Activated CD8-positive, alpha-beta memory T cell treated with anti-CD3 and anti-CD28 coated beads, Interleukin-2, amount 50 U/mL, for 24 hours (primary cell): ENCODE measurements around the gene TREML4.
"Not testable (repeated sequence)": the region's sequence is repeated elsewhere in the genome, so short reads cannot be mapped to it uniquely, and the experiment has no call there.

Experiments
- DNase-seq: peaks from one replicate; pipeline ENCODE4 v3.0.0-alpha.2; 2020; ENCODE audit errors: extremely low read depth

TREML4 gene

DNA sequence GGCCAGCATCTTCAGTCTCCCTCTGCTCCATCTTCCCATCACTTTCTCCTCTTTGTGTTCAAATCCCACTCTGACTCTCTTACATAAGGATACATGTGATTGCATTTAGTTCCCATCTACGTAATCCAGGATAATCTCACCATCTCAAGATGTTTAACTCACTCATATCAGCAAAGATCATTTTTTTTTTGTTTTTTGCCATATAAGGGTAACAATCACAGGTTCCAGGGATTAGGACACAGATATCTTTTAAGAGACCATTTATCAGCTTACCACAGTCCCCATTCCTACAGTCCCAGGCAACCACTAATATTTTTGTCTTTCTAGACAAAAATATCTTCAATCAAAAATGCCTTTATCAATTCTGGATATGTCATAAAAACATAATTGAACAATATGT lies 24.0 kb upstream of the TREML4 start:
- no peak for DNase-seq

DNA sequence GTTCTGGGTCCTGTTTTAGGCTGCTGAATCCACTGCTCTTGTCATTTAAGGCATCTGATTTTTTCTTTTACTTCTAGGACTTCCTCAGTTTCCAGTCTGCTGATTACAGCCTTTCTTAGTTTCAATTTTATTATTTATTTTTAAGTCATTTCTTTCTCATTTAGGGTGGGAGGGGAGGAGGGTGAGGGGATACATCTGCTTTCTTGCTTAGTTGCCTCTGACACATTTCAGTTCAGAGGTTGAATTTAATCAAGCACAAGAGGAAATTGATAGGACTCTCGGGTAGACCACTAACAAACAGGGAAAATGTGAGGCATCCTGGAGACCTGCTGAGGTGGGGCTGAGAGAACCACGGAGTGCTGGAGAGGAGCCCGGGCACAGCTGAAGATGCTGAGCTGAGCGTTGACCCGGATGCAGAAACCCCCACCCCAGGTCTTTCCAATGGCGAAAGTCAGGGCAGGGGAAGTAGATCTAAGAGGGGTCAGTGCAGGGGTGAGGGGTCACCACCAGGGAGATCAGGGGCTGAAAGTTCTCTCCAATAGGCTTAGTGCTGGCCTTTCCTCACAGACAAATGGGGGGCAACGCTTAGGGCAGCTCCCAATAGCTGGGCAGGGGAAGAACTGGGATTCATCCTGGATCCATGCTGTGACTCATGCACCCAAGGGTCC lies 19.6 kb upstream of the TREML4 start:
- no peak for DNase-seq

DNA sequence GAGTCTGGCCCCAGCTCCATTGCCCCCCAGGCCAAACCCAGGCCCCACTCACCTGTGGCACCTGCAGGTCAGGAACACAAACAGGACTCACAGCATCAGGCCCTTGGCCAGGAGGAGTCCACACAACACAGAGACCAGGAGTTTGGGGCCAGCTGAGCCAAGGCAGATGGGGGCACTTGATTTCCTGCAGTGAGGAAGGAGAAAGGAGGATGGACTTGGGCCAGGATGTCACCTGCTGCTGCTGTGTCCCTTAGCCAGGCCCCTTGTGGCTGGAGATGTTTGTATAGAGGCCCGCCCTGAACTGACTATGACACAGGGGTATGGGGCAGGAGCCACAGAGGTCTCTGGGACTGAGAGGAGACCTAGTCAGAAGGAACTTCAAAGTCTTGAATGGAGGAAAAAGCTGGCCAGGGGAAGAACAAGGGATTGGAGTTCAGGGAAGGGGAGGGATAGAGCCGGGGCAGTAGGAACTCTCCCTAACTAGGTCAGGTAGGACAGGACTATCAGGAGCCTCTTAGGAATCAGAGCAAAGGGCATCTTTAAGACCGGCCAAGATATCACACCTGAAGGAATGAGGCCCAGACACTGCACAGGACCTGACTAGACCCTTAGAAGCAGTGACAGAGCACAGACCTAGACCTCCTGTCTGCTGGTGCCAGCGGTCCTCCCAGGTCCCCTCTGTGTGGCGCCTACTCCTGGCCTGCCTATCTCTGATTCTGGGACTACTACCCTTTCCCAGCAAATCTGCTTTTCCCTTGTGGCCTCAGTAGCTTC lies 18.4 kb upstream of the TREML4 start:
- no peak for DNase-seq

DNA sequence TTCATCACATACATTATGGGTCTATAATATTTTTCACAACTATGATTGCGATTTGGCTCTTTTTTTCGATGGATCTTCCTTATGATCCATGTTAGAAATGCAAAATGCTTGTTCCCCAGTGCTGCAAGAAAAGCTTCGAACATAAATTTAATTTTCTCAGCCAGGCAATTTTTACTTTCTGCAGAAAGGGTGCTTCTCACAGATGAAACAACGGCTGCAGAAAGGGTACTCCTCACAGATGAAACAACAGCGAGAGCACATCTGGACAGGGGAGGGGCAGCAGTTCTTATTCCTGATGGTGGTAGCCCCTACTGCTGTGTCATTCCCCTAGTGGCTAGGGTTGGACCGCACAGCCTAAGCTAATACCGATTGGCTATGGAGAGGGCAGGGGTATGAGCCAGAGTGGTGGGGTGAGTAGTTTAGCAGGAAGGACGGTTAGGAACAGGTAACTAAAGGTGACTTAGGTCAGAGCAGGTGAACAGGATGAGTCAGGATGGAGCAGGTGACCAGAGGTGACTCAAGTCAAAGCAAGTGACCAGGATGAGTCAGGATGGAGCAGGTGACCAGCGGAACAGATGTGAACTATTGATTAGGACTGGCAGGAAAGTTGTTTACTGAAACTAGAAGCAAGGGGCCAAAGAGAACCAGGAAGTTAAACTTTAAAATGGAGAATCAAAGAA lies 13.4 kb upstream of the TREML4 start:
- no peak for DNase-seq

DNA sequence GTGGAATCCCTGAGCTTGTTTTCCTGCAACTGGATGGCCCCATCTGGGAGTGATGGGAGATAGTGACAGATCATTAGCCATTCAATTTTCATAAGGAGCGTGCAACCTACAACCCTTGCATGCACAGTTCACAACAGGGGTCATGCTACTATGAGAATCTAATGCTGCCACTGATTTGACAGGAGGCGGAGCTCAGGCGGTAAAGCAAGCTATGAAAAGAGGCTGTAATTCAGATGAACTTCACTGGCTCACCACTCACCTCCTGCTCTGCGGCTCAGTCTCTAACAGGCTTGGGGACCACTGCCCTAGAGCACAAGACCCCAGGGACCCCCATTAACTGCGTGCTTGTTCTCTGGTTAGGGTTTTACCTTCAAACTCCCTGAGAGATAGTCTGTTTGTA lies 12.4 kb upstream of the TREML4 start:
- no peak for DNase-seq

DNA sequence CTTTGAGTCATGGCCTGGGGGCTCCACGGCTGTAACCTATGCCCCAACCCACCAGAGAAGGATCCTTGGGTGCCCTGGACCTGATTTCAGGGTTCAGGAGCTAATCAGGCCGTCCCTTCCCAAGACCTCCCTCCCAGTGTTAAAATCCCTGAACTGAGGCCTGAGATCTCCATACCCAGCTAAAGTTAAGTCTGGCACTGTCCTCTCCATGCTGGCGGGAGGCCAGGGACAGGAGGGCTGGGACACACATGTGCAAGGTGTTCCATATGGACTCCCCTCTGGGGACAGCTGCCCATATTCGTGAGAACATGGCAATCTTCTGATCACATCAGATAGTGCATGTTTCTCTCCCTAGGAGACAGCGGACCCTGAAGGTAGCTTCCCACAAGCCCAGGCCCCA lies 11.5 kb upstream of the TREML4 start:
- no peak for DNase-seq

DNA sequence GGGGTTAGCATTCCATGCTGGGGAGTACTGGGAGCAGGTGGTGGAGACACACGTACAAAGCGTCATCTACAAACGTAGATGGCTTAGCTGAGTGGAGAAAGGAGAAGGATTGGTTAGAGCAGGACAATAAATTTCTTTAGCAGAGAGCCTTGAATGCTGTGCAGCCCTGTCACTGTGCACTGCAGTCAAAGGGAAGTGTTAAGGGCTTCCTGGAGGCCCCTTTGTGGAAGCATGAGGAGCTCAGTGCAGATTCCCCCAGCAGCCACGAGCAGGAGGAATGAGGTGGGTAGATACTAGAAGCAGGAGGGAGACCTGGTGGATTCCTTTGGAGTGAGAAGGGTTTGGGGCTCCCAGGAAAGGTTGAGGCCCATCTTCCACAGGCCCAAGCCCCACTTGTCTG lies 6.1 kb upstream of the TREML4 start:
- no peak for DNase-seq

DNA sequence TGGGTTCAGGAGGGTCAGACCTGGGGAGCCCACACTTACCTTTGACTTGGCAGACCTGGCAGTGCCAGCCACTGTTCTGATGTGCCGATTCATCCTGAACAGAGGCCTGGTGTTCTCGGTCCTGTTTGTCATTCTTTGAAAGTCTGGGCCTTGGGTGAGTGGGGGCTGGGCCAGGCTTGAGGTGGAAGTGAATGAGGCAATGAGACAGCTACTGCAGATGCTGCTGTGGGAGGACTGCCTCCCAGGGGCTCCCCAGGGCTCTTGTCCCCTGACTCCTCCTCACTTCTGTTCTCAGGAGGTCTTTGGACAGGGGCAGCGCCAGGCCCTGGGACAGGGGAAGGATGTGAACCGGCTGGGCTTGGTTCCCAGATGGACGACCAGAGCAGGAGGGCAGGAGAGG lies 5.6 kb upstream of the TREML4 start:
- no peak for DNase-seq

DNA sequence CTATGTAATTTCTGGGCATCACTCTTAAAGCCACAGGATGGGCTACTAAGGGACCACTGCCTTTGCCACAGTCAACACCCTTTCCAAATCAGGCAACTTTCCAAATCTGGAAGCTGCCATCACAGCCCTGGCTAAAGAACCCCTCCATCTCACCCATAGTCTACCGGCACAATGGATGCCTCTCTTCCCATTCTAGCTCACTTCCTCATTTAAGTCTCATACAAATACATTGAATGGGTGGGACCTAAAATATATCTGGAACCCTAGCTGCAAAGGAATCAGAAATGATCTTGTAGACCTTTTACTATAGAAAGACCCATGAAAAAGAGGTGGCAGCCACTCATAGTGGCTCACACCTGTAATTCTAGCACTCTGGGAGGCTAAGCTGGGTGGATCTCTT lies 3.3 kb upstream of the TREML4 start:
- no peak for DNase-seq

DNA sequence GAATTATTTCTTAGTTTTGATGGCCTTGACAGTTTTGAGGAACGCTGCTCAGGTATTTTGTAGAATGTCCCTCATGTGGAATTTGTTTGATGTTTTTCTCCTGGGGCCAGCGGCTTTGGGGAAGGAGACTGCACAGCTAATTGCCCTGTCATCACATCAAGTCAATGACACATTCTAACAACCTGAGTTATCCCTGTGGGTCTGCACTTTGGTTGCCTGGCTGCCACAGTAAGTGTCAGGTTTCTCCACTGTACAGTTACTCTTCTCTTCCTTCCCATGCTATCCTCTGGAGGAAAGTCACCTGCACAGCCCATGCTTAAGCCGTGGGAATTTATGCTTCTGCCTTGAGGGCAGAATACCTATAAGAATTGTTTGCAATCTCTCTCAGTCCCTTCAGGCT lies 1.4 kb upstream of the TREML4 start:
- DNase-seq = no peak

DNA sequence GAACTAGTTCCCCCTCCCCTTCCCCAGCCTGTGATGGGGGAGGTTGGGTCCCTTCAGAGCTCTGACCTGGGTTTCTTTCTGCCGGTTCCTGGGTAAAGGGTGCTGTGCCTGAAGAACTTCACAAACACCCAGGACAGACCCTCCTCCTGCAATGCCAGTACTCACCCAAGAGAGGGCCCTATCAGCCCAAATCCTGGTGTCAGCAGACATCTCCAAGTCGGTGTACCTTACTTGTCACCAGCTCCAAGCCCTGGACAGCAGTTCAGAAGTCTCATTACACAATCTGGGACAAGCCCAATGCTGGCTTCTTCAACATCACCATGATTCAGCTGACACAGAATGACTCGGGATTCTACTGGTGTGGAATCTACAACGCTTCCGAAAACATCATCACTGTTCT lies 467 bp downstream of the TREML4 start:
- no peak for DNase-seq

DNA sequence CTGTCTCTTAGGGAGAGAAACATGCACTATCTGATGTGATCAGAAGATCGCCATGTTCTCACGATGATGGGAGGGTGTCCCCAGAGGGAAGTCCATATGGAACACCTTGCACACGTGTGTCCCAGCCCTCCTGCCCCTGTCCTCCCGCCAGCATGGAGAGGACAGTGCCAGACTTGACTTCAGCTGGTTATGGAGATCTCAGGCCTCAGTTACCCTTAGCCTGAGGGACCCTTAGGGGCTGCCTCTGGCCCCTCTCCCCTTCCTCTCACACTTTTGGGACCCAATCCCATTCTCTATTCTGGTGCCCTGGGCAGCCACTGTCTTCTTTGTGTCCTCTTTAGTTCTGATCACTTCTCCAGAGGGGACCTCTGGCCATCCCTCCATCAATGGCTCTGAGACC lies 1.6 kb downstream of the TREML4 start:
- no peak for DNase-seq

DNA sequence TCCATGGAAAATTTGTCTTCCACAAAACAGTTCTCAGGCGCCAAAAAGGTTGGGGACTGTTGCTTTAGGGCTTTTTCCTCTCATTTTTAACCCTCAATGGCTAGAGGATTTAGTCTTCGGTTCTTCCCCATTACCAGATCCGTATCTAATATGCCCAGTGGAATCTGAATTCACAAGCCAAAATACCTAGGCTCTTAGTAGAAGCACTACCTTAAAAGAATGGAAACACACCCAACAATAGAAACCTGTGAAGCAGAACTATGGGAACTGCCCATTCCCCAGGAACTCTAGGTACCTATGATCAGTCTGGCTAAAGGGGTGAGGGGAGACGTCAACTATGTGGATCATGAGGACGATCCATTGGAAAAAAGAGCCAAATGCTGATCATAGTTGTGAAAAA lies 3.1 kb downstream of the TREML4 start:
- no peak for DNase-seq

DNA sequence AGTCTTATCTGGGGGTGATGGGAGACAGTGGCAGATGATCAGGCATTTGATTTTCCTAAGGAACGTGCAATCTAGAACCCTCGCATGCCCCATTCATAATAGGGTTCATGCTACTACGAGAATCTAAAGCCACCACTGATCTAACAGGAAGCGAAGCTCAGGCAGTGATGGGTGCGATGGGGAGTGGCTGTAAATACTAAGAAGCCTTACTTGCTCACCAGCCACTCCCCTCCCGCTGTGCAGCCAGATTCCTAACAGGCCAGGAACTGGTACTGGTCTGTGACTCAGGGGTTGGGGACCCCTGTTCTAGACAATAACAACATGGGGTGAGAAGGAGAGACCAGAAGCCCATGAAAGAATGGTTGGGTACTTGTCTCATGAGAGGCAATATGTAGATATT lies 4.5 kb downstream of the TREML4 start:
- no peak for DNase-seq

DNA sequence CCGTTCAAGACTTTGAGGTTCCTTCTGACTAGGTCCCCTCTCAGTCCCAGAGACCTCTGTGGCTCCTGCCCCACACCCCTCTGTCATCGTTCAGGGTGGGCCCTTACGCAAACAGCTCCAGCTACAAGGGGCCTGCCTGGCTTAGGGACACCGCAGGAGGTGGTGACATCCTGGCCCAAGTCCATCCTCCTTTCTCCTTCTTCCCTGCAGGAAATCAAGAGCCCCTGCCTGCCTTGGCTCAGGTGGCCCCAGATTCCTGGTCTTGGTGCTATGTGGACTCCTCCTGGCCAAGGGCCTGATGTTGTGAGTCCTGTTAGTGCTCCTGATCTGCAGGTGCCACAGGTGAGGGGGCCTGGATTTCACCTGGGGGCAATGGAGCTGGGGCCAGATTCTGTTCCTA lies 8.1 kb downstream of the TREML4 start:
- no peak for DNase-seq

DNA sequence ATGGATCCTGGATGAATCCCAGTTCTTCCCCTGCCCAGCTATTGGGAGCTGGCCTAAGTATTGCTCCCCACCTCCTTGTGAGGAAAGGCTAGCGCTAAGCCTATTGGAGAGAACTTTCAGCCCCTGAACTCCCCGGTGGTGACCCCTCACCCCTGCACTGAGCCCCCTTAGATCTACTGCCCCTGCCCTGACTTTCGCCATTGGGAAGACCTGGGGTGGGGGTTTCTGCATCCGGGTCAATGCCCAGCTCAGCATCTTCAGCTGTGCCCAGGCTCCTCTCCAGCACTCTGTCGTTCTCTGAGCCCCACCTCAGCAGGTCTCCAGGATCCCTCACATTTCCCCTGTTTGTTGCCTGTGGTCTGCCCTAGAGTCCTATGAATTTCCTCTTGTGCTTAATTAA lies 9.0 kb downstream of the TREML4 start:
- DNase-seq = no peak

DNA sequence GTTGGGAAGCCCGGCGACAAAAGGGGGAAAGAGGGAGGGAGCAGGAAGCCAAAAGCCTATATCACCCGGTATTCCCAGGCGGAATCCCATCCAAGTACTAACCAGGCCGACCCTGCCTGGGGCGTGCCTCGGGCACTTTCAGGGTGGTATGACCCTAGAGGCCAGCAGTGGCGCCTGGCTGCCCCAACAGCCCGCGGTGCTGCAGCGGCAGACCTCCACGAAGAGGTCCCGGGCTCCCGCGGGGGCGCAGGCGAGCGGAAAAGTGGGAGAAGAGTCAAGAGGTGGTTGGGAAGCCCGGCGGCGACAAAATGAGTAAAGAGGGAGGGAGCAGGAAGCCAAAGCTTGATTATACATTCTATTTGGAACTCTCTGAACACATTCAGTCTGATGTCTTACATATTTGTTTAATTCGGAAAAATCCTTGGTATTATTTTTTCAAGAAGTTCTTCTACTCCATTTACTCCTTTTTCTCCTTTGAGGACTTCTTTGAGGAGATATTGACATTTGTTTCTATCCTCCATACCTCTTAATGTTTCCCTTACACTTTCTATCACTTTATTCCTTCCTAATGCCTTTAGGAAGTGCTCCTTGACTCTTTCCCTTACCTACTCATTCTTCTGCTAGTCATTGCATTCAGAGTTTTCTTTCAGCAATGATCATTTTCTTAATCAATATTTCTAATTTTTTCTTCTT lies 11.5 kb downstream of the TREML4 start:
- DNase-seq = no peak

DNA sequence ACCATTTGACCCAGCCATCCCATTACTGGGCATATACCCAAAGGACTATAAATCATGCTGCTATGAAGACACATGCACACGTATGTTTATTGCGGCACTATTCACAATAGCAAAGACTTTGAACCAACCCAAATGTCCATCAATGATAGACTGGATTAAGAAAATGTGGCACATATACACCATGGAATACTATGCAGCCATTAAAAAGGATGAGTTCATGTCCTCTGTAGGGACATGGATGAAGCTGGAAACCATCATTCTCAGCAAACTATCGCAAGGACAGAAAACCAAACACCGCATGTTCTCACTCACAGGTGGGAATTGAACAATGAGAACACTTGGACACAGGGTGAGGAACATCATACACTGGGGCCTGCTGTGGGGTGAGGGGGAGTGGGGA lies 18.4 kb downstream of the TREML4 start:
- DNase-seq = not testable (repeated sequence)

DNA sequence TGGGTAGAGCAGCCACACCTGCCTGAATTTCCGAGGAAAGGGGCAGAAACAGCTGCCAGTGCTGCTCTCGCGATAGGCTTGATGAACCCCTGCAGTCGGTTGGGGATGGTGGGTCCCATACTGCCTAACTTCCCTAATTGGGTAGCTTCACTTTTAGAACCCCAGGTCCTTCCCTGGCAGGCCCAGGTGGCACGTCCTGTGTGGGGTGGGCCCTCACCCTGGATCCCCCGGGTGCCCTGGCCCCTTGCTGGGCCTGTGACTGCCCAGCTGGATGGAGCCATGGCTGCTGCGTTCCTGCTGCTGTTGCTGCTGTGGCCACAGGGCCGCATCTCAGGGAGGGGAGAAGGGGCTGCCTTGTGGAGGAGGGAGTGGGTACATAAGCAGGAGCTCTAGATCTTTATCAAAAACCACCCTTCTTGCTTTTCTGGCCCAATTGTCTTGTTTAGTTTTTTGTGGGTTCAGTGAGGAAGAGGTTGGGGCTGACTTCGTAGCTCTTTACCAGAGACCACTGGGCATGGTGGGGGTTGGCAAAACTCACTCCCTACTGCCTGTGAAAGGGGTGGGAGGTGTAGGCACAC lies 19.2 kb downstream of the TREML4 start:
- no peak for DNase-seq

DNA sequence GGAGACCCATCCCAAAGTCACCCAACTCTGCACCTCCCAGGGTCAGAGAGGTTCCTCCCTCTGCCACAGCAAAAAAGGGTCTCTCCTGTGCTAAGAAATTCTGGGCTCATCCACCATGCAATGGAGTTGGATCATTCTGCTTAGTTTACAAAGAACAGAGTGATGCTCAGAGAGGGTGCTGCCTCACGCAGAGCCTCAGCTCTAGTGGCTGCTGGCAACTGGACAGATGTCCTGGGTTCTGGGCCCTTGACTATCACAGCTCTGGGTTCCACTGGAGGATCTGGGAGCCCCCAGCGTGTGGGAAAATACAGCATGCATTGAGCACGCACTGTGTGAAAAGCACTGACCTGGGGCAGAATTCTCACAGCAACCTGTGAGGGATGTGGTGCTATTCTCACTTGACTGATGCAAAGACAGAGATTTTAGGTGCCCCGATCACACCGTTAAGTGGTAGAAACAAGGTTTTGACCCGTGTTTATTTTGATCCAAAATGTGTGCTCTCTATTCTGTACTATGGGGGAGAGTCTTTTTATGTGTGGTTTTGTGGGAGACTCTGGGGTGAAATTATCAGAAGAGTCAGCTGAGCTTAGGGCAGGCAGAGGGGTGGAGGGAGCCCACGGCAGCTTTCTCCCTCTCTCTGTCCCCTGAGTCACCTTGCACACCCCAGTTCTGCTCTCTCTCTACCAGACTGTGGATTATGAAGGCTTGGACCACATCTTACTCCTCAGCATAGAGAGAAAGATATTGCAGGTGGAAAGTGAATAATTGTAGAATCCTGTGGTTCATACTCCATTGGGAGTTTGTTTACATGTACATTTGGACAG lies 19.9 kb downstream of the TREML4 start:
- DNase-seq = no peak
